Measurements from ENCODE around the gene SAMD10.
A peak's percentile ranks its signal among the peaks of the same experiment; 100 is the strongest.
"Not testable (repeated sequence)": the region's sequence is repeated elsewhere in the genome, so short reads cannot be mapped to it uniquely, and the experiment has no call there.

SAMD10 gene

DNA sequence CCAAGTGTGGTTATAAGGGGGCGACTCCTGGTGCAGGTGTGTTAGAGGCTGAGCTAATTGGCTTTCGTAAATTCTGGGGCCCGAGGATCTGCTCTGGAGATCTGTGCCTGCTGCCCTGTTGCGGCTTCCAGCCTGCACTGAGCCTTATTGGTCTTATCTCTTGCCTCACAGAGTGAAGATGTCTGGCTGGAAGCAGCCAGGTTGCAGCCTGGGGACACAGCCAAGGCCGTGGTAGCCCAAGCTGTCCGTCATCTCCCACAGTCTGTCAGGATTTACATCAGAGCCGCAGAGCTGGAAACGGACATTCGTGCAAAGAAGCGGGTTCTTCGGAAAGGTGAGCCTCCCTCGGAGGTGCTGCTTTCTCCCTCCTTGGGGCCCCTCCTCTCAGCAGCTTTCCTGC, 21.5 kb upstream of the SAMD10 start:
- DNase-seq = no peak

DNA sequence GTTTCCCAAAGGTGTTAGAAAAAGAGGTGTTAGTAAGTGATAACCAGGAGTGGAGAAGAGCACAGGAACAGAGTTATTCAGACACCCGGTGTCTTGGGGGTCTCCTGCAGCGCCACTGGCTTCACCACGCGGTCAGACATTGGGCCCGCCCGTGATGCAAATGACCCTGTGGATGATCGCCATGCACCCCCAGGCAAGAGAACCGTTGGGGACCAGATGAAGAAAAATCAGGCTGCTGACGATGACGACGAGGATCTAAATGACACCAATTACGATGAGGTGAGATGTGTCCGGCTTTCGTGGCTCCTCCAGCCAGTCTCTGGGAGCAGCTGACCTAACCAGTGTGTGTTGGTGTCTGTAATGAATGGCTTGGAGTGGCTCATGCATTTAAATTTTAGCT, 3.5 kb upstream of the SAMD10 start:
- DNase-seq = no peak

DNA sequence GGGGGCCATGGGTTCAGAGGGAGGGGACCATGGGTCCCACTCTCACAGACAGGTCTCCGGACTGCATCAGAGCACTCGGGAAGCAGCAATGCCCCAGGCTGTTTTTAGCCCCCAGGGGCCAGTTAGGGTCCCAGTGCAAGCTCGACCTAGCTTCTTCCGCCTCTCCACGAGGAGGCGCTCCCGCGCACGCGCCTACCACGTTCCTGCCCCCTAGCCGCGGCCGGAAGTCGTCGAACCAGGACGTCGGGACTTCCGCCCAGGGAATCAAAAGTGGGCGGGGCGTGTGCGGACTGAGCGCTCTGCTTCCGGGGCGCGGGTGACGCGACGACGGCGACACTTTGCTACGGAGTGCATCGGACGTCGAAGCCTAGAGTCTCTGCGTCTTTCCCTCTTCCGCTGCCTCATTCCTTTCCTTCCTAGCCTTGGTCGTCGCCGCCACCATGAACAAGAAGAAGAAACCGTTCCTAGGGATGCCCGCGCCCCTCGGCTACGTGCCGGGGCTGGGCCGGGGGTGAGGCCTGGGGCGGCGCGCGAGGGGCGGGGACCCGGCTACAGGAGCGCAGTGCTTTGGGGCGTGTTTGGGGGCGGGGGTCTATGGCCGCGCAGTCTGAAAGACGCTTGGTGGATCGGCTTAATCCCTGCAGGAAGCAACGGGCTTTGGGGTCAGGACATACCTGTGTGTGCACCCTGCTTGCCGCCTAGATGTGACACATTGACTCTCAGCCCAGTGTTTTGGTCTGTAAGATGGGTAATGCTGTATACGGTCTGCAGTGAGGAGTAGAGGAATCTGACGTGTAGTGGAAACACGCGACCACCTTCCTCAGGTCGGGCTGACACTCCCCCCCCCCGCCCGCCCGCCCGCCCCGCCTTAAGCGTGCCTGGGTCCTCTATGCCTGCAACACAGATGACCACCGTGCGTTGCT, 1.6 kb upstream of the SAMD10 start, which contains the start of gene PRPF6:
Gene PRPF6, plus strand, starts transcription at position 327 of the 923 bp plus-strand sequence. Its CDS starts 114 bp downstream, at position 441.
- peak; percentile 94 for DNase-seq

DNA sequence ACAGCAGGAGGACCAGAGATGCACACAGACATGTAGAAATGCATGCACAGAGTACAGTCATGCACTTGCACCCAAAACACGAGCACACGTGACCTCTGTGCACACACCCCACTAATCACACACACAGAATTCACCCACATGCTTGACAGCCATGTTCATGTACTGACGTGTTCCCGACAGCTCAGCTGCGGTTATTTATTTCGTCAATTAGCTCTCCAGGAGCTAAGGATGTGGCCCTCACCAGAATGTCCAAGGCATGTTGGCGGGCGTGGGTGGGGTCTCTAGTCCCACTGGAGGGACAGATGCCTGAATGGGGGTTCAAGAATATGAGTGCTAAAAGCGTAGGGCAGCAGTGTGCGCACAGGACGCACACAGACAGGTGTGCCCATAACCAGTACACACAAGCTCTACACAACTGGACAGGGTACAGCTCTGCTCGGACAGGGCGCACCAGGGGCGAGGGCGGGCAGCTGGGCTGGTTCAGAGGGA, 919 bp upstream of the SAMD10 start:
- DNase-seq = no peak

DNA sequence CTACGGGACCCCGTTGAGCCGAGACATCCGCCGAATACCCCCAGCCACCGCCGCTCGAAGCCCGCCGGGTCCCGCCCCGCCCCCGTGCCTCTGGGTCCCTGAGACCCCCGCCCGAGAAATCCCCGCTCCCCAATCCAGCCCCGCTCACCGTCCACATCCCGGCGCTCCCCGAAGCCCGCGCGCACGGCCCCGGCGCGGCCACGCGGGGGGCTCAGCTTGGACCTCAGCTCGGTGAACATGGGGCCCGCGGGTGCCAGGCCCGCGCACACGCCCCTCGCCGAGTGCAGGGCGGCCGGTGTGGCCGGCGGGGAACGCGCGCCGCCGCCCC, 249 bp downstream of the SAMD10 start:
- no peak for DNase-seq

DNA sequence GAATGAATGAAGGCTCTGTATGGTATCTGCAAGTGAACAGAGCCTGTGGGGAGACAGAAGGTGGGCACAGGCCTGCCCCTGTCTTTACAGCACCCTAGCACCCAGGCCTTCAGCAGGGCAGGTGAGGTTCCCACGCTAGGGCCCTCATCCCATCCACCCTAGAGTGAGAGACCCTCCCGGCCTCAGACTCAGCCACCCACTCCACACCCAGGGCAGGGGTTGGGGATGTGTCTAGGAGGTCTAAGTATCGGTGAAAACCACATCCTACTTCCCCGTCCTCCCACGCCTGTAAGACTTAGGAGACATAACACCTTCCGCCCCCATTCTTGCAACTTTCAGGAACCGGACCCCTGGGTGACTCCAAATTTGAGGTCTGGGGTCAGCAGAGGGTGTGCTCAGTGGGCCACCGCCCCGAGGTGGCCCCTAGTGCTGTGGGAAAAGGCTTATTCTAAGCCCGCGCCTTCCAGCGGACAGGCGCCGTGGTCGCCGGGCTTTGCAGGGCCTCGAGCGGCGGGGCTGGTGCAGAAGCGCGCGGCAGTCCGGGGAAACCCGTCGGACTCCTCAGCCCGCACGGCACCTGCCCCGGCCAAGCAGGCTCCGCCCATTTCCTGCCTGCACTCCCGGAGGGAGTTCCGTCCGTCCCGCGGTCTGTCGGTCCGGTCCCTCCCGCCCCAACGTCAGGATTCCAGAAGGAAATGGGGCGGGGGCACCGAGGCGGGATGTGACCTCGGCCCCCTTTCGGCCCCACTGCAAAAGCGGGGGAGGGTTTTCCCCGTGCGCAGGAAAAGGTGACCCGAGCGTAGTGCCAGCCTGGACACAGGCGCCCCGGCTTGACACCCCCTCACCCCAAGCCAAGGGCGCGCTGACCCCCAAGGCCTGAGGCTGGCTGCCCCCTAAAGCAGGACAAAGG, 868 bp downstream of the SAMD10 start:
- DNase-seq = peak; percentile 71

DNA sequence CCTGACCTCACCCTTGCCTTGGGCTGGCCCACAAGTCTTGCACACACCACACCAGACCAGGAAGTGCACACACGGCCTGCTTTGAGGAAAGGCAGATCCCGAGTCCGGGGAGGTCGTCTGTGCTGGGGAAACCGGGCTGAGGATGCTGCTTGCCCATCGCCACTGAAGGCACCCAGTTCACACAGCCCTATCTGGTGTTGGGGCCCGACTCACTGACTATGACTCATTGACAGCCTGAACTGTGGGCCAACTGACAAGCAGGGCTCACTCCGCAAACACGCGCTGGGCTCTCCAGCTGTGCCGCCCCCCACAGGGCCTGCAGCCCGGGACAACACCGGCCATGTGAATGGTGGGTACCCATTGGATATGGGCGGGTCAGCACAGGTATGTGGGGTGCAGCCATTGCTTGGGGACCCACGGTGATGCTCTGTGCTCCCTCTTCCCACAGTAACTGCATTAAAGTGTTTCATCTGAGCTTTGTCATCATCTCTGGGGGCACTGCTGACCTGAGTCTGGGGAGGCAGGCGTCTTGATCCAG, 1.6 kb downstream of the SAMD10 start:
- DNase-seq = no peak

DNA sequence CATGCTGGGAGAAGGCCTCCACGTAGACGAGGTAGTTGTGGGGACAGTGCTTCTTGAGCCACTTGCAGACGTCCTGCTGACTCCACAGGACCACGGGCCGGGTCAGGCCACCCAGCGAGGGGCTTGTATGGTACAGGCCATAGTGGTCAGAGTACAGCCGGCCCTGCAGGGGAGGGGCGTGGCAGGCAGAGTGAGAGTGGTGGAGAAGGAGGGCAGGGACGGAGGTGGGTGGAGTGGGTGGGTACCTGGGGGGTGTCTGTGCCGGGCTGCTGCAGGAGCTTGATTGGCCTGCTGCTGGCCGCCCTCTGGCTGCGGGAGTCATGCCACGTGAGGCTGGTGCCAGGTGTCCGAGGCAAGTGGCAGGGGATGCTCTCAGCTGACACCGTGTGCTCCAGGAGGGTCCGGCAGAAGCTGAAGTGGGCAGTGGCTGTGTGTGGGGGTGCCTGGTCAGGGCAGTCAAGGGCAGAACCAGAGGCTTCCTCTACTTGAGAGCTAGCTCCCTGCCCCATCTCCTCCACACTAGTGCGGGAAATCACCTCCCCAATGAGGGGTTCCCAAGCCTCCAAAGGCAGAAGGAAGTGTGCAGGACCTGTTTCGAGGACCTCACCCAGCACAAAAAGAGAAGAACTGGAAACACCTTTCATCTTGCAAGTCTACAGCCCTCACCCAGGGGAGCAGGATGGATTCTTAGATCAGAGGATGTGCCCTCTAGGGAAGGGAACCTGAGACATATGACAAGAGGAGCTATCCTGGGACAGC, 2.3 kb downstream of the SAMD10 start:
- DNase-seq = no peak

DNA sequence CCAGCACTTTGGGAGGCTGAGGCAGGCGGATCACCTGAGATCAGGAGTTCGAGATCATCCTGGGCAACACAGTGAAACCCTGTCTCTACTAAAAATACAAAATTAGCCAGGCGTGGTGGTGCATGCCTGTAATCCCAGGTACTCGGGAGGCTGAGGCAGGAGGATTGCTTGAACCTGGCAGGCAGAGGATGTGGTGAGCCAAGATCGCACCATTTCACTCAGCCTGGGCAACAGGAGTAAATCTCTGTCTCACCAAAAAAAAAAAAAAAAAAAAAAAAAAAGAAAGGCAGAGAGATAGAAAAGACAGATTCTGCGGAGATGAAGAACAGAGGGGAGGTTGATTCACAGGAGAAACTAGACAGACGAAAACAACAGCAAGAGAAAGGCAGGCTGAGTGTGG, 2.9 kb downstream of the SAMD10 start:
- not testable (repeated sequence) for DNase-seq

DNA sequence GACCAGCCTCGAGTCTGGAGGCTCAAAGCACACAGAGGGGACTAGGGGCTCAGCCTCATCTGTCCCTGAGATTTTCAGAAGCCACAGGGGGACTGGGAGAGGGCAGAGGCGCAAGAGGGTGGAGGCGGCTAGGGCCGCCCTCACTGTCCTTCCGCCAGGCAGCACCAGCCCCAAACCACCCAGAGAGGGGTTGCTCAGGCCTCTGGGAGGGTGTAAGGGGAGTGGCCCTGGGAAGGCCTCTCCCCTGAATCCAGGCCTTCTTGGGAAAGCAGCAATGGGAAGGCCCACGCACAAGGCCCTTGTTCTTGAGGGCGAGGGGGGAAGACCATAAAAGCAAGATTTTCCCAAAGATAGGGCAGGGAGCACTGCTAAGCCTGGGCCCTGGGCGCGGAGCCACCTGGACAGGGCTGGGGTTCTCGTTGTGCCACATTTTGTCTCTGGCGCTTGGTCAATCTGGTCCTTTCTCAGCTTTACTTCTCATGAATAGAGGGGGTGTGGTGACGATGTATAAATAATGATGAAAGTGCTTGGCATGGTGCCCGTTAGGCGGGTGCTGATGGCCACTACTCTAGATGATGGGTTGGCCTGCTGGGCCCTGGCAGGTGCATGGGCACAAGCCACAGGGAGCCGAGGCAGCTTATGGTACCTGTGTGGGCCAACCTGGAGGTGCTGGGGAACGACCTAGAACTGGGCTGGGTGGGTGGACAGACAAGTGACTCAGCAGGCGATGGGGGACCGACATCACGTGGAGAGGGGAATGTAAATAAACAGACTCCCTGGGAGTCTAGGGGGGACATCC, 4.8 kb downstream of the SAMD10 start:
- peak; percentile 90 for DNase-seq

DNA sequence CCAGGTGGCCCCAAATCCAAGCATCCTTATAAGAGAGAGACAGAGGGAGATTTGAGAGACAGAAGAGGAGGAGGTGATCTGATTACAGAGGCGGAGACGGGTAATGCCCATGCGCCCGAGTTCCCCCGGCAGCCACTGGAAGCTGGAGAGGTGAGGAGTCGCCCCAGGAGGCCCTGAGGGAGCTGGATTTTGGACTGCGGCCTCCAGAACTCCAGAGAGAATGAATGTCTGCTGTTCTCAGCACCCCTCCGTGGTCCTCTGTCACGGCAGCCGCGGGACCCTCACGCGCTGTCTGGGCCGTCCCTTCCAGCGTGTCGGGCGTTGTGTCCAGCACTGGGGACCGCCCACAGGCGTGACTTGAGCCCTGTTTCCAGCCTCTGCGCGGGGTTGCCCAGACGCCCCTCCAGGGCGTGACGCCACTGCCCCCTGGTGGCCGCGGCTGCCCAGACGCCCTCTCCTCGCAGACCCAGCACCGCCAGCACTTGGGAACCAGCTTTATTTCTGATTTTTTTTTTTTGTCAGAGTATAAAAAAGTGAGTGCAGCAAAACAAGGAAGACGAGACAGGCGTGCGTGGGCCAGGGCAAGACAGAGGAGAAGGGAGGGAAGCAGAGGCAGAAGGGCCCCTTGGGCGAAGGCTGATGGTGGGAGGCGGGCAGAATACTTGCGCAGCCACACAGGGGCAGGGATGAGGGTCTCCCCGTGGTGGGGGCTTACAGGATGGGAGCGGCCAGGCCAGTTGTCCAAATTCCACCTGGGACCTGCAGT, 5.6 kb downstream of the SAMD10 start:
- DNase-seq = peak; percentile 80

DNA sequence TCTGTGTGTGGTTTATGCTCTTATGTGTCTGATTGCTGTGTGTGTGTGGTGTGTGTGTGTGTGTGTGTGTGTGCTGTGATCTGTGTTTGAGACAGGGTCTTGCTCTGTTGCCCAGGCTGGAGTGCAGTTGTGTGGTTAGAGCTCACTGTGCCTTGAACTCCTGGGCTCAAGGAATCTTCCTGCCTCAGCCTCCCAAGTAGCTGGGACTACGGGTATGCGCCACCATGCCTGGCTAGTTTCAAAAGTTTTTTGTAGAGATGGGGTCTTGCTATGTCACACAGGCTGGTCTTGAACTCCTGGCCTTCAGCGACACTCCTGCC, 6.3 kb downstream of the SAMD10 start:
- DNase-seq = no peak

DNA sequence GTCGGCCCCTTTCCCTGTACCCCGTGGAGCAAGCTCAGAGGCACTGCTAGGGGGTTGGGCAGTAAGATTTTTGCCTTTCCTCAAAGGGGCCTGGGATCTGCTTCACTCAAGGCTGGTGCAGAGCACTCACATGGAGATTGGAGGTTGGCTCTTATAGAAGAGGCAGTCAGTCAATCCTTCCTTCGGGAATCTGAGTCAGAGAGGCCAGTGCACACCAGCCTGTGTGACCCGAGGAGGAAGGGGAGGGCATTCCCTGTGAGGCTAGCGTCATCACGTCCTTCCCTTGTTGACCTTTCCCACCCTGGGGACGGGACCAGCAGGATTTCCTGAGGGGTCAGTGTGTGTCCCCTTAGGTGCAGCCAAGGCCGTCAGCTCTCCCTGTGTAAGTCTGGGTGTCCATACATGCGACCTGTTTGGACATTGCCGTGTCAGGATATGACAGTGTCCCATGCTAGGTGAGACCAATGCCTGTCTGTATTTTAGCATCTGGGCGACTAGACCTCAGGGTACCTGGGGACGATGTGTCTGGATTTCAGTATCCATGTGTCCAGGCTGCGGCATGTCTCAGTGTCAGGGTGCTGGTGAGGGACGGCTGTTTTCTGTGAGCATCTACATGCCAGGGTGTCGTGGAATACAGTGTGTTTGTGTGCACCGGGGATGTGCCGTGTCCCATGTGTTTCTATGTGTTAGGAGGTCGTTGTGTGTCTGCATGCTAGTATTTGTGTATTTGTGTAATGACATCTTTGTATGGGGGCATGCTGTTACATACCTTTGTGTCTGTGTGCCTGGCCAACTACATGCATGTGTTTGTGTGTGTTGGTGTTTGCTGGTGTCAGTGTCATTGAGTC, 6.9 kb downstream of the SAMD10 start:
- no peak for DNase-seq

DNA sequence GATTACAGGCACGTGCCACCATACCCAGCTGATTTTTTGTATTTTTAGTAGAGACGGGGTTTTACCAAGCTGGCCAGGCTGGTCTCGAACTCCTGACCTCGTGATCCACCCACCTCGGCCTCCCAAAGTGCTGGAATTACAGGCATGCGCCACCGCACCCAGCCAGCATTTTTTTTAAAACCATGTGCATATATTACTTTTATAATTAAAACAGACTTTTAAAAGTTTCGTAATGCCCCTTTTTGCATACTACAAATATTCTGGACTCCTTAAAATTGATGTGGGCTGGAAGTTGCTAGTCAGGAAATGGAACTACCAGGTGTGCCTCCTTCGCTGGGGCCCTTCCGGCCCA, 7.5 kb downstream of the SAMD10 start:
- not testable (repeated sequence) for DNase-seq

DNA sequence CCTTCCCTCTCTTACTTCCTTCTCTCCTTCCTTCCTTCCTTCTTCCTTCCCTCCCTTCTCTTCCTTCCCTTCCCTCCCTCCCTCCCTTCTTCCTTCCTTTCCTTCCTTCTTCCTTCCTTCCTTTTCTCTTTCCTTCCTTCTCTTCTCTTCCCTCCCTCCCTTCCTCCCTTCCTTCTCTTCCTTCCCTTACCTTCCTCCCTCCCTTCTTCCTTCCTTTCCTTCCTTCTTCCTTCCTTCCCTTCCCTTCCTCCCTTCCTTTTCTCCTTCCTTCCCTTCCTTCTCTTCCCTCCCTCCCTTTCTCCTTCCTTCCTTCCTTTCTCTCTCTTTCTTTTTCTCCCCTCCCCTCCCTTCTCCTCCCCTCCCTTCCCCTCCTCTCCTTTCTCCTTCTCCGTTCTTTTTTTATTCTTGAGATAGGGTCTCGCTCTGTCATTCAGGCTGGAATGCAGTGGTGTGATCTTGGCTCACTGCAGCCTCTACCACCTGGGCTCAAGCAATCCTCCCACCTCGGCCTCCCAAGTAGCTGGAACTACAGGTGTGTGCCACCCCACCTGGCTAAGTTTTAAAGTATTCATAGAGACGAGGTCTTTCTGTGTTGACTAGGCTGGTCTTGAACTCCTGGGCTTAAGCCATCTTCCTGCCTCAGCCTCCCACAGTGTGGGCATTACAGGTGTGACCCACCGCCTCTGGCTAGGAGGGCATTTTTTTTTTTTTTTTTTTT, 8.6 kb downstream of the SAMD10 start:
- no peak for DNase-seq

DNA sequence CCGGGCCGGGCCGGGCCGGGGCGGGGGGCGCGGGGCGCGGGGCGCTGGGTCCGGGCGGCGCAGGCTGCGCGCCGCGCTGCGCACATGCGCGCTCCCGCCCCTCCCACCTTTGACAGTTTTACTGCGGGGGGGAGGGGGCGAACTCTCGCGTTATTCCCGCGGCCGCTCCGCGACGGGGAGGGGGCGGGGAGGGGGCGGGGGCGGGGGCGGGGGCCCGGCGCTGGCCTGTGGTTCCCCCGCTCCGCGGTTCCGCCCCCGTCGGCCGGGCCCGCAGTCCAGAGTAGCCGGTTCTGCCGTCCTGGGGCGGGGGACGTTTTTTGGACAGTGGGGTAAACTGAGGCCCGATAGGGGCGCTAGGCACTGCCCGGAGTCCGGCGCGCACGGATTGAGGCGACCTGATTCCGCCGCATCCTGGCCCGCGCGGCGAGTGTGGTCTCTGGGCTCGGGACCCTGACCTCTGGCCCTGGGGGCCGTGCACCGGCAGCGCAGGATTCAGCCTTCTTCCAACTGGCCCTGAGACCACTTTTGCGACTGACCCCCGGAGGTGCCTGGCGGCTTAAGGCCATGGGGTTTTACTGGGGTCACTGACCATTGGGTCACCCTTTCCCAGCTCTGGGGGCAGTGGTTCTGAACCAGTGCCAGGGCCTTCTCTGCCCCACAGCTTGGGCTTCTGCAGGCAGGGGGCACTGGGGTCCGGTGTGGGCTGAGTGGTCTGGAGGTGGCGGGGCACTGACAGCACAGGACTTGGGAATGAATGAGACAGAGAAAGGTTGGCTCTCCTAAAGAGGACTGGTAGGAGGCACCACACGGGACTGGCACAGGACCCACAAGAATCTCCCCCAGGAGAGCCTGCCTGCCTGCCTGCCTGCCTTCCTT, 9.4 kb downstream of the SAMD10 start, which contains the start of gene ZNF512B:
Gene ZNF512B, minus strand, starts transcription at position 93 of the 876 bp plus-strand sequence. CDS start 1,980 bp downstream, outside the sequence.
- DNase-seq = peak; percentile 47

DNA sequence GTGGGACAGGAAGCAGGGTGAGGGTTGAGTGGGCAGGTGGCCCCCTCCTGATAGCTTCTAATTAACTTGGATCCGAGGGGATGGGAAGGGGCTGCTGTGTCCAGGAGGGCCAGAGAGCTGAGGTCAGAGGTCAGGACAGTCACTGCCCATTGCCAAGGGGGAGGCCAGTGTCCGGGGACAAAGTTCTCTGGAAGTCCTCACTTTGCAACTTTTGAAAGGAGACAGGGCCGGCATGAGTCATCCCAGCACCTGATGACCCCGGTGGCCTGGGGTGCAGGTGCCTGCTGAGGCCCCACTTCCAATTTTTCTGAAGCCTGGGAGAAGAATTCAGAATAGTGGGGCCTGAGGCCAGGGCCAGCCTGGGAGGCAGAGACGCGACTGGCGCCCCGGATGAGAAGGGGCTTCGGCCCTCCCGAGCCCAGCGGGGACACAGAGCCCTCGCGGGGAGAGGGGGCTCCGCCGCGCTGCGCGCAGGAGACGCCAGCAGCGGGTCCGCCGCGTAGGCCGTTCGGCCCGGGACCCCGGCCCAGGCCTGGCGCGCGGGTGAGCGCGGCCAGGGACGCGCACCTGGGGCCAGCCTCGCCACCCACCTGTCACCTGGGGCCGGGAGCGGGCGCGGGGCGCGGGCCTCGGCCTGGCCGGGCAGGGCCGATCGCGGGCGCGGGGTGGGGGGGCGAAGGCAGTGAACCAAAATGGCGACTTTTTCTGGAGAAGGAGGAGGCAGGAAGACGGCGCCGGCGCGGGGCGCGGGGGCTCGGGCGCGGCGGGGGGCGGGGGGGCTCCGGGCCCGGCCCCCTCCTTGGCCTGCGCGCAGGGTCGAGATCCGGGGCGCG, 10.3 kb downstream of the SAMD10 start:
- DNase-seq = no peak
